NCI-H2171 (cell line): ENCODE data around the gene GLI2.

ENCODE experiments used
- DNase-seq: peaks from one replicate; lab custom pipeline; 2025; lab: John Stamatoyannopoulos, UW

Gene GLI2

DNA sequence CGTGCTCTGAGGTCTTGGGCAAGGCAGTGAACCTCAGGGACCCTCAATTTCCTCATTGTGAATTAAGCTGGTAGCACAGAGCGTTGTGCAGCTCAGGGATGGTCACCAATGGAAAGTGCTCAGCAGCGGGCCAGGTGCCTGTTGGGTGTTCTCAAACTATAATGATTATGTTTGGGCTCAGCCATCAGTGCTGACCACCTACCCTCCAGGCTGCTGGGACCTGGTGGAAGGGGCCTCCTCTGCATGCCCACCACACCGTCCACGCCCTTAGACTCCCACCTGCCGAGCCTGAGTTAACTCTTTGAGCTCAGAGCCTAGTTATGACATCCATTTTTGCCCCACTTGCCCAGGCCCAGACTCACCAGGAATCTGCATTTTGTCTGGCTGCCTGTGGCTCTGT, 35.0 kb downstream of the GLI2 start:
- no peak for DNase-seq

- no peak for DNase-seq
Observed at GRCh38 chr2:120771111-120771780, 35.6 kb downstream of the GLI2 start.

- no peak for DNase-seq
Observed at GRCh38 chr2:120771781-120772208, 36.1 kb downstream of the GLI2 start.

DNA sequence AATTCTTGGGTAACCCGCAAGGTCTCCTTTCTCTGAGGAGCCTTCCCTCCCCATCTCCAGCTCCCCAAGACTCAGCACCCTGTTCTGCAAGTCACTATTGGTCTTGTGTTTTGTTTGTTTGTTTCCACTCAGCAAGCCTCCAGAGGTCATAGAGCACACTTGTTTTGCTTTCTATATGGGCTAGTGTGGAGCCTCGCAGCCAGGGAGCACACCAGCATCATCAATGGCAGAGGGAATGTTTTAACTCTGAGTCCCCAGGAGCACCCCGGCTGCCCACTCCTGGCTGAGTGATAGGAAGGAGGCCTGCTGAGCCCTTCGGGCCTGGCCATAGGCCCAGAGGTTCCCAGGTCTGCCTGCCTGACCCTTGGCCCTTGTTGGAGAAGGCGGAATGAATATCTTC, 36.6 kb downstream of the GLI2 start:
- DNase-seq = no peak

DNA sequence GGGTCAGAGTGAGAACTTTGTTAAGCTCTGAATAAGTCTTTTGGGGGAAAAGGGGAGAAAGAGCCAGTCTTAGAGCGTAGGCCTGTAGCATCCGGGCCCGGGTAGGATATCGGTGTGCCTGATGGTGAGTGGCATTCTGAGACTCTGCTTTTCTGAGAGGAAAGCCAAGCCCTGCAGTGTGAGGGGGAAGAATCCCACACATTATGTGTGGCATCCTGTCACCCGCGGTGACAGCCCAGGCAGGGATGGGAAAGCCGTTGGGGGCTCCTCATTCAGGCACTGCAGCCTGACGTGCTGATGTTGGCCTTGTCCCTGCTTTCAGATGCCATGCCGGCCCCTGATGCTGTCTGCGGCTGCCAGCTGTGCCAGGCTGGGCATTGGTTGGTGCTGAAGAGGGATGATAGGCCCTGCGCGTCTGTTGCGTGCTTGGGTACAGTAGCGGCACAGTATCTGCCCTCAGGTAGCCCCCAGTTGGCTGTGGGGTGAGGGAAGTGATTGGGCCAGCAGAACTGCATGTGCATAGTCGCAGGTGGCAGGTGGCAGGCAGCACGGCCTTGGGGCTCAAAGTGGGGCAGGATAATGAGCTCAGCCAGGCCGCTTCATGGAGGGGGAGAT, 37.6 kb downstream of the GLI2 start:
- DNase-seq = no peak

DNA sequence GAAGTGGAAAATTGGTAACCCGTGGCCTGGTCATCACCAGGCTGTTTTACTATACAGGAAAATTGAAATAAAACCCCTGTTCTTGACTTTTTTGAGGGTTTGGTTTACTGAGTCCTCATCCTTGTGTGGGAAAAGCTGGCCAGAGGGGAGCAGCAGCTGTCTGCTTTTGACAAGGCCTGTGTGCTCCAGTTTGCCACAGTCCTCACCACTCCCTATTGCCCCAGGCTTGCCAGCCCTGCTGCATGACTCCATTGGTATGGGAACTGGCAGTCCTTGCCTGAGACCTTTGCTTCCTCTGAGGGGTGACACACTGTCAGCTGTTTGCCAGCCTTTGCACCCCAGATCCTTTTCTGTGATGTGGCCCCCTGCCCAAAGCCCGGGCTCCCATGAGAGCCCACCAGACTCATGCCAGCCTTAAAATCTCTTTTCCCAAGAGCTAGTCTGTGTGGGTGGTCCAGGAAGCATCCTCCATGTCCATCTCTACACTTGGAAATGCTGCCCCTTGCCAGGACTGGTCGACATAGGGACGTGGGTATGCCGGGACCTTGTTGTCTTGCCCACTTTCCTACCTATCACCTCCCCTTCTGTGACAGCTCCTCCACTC, 39.0 kb downstream of the GLI2 start:
- no peak for DNase-seq

- no peak for DNase-seq
Observed at GRCh38 chr2:120775194-120775593, 39.5 kb downstream of the GLI2 start.

- no peak for DNase-seq
Observed at GRCh38 chr2:120775801-120776589, 40.3 kb downstream of the GLI2 start.

DNA sequence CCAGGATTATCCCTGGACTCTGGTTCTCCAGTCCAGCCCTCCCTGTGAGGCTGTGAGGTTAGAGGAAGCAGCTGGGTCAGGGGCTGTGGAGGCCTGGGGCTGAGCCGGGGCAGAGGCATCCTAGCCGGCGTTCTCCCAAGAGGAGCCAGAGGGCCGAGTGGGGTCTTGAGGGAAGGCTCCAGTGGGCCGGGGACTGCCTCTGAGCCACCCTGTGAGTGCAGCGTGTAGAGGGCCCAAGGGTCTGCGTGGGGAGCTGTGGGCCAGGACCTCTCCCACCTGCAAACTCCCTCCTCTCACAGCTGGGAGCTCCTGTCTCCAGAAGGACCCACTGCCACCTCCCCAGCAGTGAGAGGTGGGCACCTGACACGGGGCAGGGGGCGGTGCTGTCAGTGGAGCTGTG, 41.0 kb downstream of the GLI2 start:
- no peak for DNase-seq

- no peak for DNase-seq
Observed at GRCh38 chr2:120777170-120777751, 41.6 kb downstream of the GLI2 start.

- DNase-seq = no peak
Observed at GRCh38 chr2:120777787-120778186, 42.1 kb downstream of the GLI2 start.

- no peak for DNase-seq
Observed at GRCh38 chr2:120778244-120778643, 42.6 kb downstream of the GLI2 start.

GRCh38 chr2:120779781-120780283, 44.2 kb downstream of the GLI2 start:
- no peak for DNase-seq

DNA sequence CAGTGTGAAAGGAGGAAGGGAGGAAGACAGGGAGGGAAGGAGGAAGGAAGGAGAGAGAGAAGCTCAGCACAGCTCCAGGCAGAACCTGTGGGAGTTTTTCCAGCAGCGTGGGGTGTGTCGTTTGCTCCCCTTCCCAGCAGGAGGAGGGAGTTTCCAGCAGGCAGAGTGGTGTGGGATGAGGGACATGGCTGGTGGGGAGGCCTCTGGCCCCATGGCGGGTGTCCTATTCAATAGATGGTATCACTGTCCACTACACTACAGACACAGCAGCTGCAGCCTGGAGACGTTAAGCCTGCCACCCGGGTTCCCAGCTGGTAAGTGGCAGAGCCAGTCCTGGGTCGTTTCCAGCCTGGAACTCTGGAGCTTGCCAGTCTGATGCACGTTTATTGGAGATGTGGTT, 44.7 kb downstream of the GLI2 start:
- DNase-seq = no peak

DNA sequence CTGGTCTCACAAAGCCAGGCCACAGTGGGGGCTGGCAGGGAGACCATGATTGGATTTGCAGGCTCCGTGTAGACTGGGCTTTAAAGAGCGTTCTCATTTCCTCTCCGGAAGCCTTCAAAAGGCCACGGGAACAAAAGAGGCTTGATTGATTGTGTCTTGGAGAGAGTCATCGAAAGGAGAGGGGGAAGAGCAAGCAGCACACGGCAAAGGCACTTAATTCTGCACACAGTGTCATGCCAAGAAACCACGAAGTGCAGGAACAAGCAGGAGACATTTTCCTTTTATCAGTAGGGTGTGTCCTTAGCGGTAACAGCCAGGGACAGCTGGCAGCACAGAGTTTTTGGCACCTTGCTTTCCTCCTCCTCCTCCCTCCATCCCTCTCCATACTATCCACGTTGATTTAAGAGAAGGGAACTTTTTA, 47.7 kb downstream of the GLI2 start:
- no peak for DNase-seq

DNA sequence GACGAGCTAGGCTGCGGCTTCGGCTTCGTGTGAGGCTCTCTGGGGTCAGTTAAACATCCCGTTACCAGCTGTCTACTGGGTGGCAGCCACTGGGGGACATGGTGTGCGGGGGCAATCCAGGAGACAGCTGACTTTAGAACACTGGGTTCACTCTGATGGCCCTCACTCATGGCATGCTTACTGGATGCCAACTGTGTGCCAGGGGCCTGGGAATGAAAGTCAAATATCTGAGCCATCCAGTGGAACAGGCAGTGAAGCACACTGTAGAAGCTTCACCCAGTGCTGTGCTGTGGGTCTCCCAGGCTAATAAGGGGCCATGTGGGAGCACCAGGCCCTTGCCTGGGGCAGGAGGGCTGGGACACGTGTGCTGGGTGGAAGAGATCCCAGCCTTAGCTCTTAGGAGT, 48.3 kb downstream of the GLI2 start:
- DNase-seq = no peak
